ENCODE measurements around the gene ST8SIA4.

Gene ST8SIA4

DNA sequence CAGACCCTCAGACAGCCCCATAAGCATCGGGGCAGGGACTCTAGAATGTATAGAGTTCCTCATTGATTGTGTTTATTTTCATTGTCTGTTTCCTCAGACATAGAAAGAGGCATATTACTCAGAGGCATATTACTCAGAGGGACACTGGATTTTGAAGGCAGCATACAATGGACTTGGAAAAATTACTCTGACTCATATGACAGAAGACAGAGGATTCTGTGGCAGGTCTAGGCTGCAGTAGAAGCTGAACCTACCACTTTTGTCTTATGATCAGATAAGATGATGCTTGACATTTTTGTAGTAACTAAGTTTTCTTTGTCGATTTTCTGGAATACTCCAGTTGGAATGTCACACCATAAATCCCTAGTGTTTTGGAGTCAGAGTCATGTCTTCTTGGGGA lies 105.2 kb downstream of the ST8SIA4 start:
- Histone ChIP-seq H3K4me3 (ENCODE audit: low read length in 2 of 2) (no peak overlapping the region), H2BK120ac (ENCODE audit: low read depth, low read length) (no peak overlapping the region), H3K23ac (ENCODE audit: low read depth, low read length, poor library complexity) (no peak overlapping the region), H3K18ac (ENCODE audit: low read length) (no peak overlapping the region), H3K36me3 (replicated peaks in 1 of 2; ENCODE audit: control insufficient read depth in 2 of 2, insufficient read depth in 2 of 2, low read length in 2 of 2) (no peaks in the 10 kb centered on the region), H3K14ac (ENCODE audit: low read length) (no peak overlapping the region), H3K4me1 (ENCODE audit: control insufficient read depth in 2 of 2, insufficient read depth in 1 of 2, low read depth in 1 of 2, low read length in 2 of 2) (peaks cover 0 to 3% of the 10 kb centered on the region in 2 donors), H3K27me3 (ENCODE audit: control insufficient read depth in 3 of 3, insufficient read depth in 3 of 3, low read depth in 1 of 3, low read length in 3 of 3) (no peaks in the 10 kb centered on the region), H3K9ac (ENCODE audit: low read depth, low read length, poor library complexity) (no peak overlapping the region), H4K91ac (ENCODE audit: low read depth, low read length, poor library complexity) (no peak overlapping the region), H2BK5ac (ENCODE audit: low read length) (no peak overlapping the region), H2AFZ (ENCODE audit: low read length) (no peak overlapping the region), H2BK15ac (ENCODE audit: low read length) (no peak overlapping the region), H2AK5ac (ENCODE audit: low read depth, low read length) (no peak overlapping the region), H3K79me1 (ENCODE audit: low read depth, low read length) (no peaks in the 10 kb centered on the region), H3K27ac (replicated peaks; ENCODE audit: low read length) (no peak overlapping the region), H4K8ac (ENCODE audit: low read depth, low read length) (no peak overlapping the region), H3K4ac (ENCODE audit: low read length) (no peak overlapping the region), H3K9me3 (replicated peaks in 1 of 2; ENCODE audit: control insufficient read depth in 2 of 2, insufficient read depth in 1 of 2, low read depth in 1 of 2, low read length in 2 of 2) (peaks cover 0 to 7% of the 10 kb centered on the region in 2 donors), H2BK12ac (ENCODE audit: low read length) (no peak overlapping the region), H3K4me2 (ENCODE audit: insufficient read depth, low read length, poor library complexity, severe bottlenecking) (no peak overlapping the region)
- DNase-seq (ENCODE audit: low spot score) = no peak
- no CpG with 5 or more reads among the region's 2 CpGs for WGBS, 2 donors (ENCODE audit: extremely low coverage in 2 of 2, insufficient read length in 2 of 2, insufficient replicate concordance in 1 of 2)

GRCh38 chr5:100796851-100797250 lies 106.2 kb downstream of the ST8SIA4 start:
- WGBS, 2 donors (ENCODE audit: extremely low coverage in 2 of 2, insufficient read length in 2 of 2, insufficient replicate concordance in 1 of 2) = no CpG with 5 or more reads among the region's 3 CpGs
- H2BK12ac ChIP-seq (ENCODE audit: low read length) = no peak overlapping the region
- no peak overlapping the region for H3K4me3 ChIP-seq (ENCODE audit: low read length in 2 of 2)
- H3K14ac ChIP-seq (ENCODE audit: low read length) = no peak overlapping the region
- H2BK15ac ChIP-seq (ENCODE audit: low read length) = no peak overlapping the region
- no peaks in the 10 kb centered on the region for H3K27me3 ChIP-seq (ENCODE audit: control insufficient read depth in 3 of 3, insufficient read depth in 3 of 3, low read depth in 1 of 3, low read length in 3 of 3)
- no peak overlapping the region for H3K18ac ChIP-seq (ENCODE audit: low read length)
- H3K27ac ChIP-seq (replicated peaks; ENCODE audit: low read length) = no peak overlapping the region
- no peak overlapping the region for H3K9ac ChIP-seq (ENCODE audit: low read depth, low read length, poor library complexity)
- no peak overlapping the region for H4K91ac ChIP-seq (ENCODE audit: low read depth, low read length, poor library complexity)
- H3K4ac ChIP-seq (ENCODE audit: low read length) = no peak overlapping the region
- H3K79me1 ChIP-seq (ENCODE audit: low read depth, low read length) = no peaks in the 10 kb centered on the region
- H3K36me3 ChIP-seq (replicated peaks in 1 of 2; ENCODE audit: control insufficient read depth in 2 of 2, insufficient read depth in 2 of 2, low read length in 2 of 2) = no peaks in the 10 kb centered on the region
- peaks cover 0 to 9% of the 10 kb centered on the region in 2 donors for H3K4me1 ChIP-seq (ENCODE audit: control insufficient read depth in 2 of 2, insufficient read depth in 1 of 2, low read depth in 1 of 2, low read length in 2 of 2)
- H2BK120ac ChIP-seq (ENCODE audit: low read depth, low read length) = no peak overlapping the region
- H2BK5ac ChIP-seq (ENCODE audit: low read length) = no peak overlapping the region
- H3K23ac ChIP-seq (ENCODE audit: low read depth, low read length, poor library complexity) = no peak overlapping the region
- DNase-seq (ENCODE audit: low spot score) = no peak
- no peak overlapping the region for H2AFZ ChIP-seq (ENCODE audit: low read length)
- no peak overlapping the region for H4K8ac ChIP-seq (ENCODE audit: low read depth, low read length)
- H3K9me3 ChIP-seq (replicated peaks in 1 of 2; ENCODE audit: control insufficient read depth in 2 of 2, insufficient read depth in 1 of 2, low read depth in 1 of 2, low read length in 2 of 2) = no peaks in the 10 kb centered on the region
- no peak overlapping the region for H2AK5ac ChIP-seq (ENCODE audit: low read depth, low read length)
- no peak overlapping the region for H3K4me2 ChIP-seq (ENCODE audit: insufficient read depth, low read length, poor library complexity, severe bottlenecking)

DNA sequence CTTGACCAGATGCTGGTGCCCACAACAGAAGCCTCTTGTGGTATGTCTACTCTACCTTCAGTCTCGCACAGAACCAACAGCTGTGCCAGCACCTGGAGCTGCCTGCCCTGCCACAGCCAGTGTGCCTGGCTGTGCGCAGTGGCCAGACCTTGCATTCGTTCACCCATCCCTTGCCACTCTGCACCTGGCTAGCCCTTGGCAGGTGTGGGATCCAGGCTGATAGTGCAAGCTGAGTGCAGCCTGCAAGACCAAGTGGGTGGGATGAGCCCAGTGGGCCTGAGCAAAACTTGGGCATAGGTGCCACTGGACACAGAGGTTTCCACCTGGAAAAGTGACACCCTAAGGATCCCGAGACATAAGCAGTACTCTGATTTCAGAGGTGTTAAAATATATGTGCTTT lies 108.2 kb downstream of the ST8SIA4 start:
- peak overlapping the region; percentile 6 for H3K18ac ChIP-seq (ENCODE audit: low read length)
- H2BK15ac ChIP-seq (ENCODE audit: low read length) = no peak overlapping the region
- H2BK12ac ChIP-seq (ENCODE audit: low read length) = no peak overlapping the region
- no peak overlapping the region for H4K8ac ChIP-seq (ENCODE audit: low read depth, low read length)
- no peak overlapping the region for H3K23ac ChIP-seq (ENCODE audit: low read depth, low read length, poor library complexity)
- H2BK5ac ChIP-seq (ENCODE audit: low read length) = no peak overlapping the region
- H4K91ac ChIP-seq (ENCODE audit: low read depth, low read length, poor library complexity) = no peak overlapping the region
- no CpG with 5 or more reads among the region's 4 CpGs for WGBS, 2 donors (ENCODE audit: extremely low coverage in 2 of 2, insufficient read length in 2 of 2, insufficient replicate concordance in 1 of 2)
- no peak overlapping the region for H3K27ac ChIP-seq (replicated peaks; ENCODE audit: low read length)
- peaks cover 2 to 20% of the 10 kb centered on the region in 2 donors for H3K4me1 ChIP-seq (ENCODE audit: control insufficient read depth in 2 of 2, insufficient read depth in 1 of 2, low read depth in 1 of 2, low read length in 2 of 2)
- H3K4ac ChIP-seq (ENCODE audit: low read length) = no peak overlapping the region
- H3K4me2 ChIP-seq (ENCODE audit: insufficient read depth, low read length, poor library complexity, severe bottlenecking) = no peak overlapping the region
- no peak overlapping the region for H2BK120ac ChIP-seq (ENCODE audit: low read depth, low read length)
- H2AFZ ChIP-seq (ENCODE audit: low read length) = no peak overlapping the region
- no peak overlapping the region for H2AK5ac ChIP-seq (ENCODE audit: low read depth, low read length)
- no peaks in the 10 kb centered on the region for H3K36me3 ChIP-seq (replicated peaks in 1 of 2; ENCODE audit: control insufficient read depth in 2 of 2, insufficient read depth in 2 of 2, low read length in 2 of 2)
- H3K79me1 ChIP-seq (ENCODE audit: low read depth, low read length) = no peaks in the 10 kb centered on the region
- no peak for DNase-seq (ENCODE audit: low spot score)
- no peak overlapping the region for H3K4me3 ChIP-seq (ENCODE audit: low read length in 2 of 2)
- no peaks in the 10 kb centered on the region for H3K27me3 ChIP-seq (ENCODE audit: control insufficient read depth in 3 of 3, insufficient read depth in 3 of 3, low read depth in 1 of 3, low read length in 3 of 3)
- no peak overlapping the region for H3K9ac ChIP-seq (ENCODE audit: low read depth, low read length, poor library complexity)
- no peaks in the 10 kb centered on the region for H3K9me3 ChIP-seq (replicated peaks in 1 of 2; ENCODE audit: control insufficient read depth in 2 of 2, insufficient read depth in 1 of 2, low read depth in 1 of 2, low read length in 2 of 2)
- H3K14ac ChIP-seq (ENCODE audit: low read length) = no peak overlapping the region

- H3K9me3 ChIP-seq (replicated peaks in 1 of 2; ENCODE audit: control insufficient read depth in 2 of 2, insufficient read depth in 1 of 2, low read depth in 1 of 2, low read length in 2 of 2) = no peaks in the 10 kb centered on the region
These were observed 108.9 kb downstream of the ST8SIA4 start for GRCh38 chr5:100794218-100794617.

More at GRCh38 chr5:100794218-100794617, 108.9 kb downstream of the ST8SIA4 start:
- Histone ChIP-seq H2BK12ac (ENCODE audit: low read length) (no peak overlapping the region), H3K36me3 (replicated peaks in 1 of 2; ENCODE audit: control insufficient read depth in 2 of 2, insufficient read depth in 2 of 2, low read length in 2 of 2) (no peaks in the 10 kb centered on the region), H3K27ac (replicated peaks; ENCODE audit: low read length) (no peak overlapping the region), H3K18ac (ENCODE audit: low read length) (peak overlapping the region; percentile 54), H4K8ac (ENCODE audit: low read depth, low read length) (no peak overlapping the region), H2AK5ac (ENCODE audit: low read depth, low read length) (no peak overlapping the region), H3K14ac (ENCODE audit: low read length) (no peak overlapping the region), H2BK120ac (ENCODE audit: low read depth, low read length) (no peak overlapping the region), H2BK5ac (ENCODE audit: low read length) (no peak overlapping the region), H4K91ac (ENCODE audit: low read depth, low read length, poor library complexity) (no peak overlapping the region), H3K79me1 (ENCODE audit: low read depth, low read length) (no peaks in the 10 kb centered on the region), H3K9ac (ENCODE audit: low read depth, low read length, poor library complexity) (peak overlapping the region; percentile 45), H2AFZ (ENCODE audit: low read length) (no peak overlapping the region), H3K4me2 (ENCODE audit: insufficient read depth, low read length, poor library complexity, severe bottlenecking) (no peak overlapping the region), H3K4me3 (ENCODE audit: low read length in 2 of 2) (no peak overlapping the region), H3K4me1 (ENCODE audit: control insufficient read depth in 2 of 2, insufficient read depth in 1 of 2, low read depth in 1 of 2, low read length in 2 of 2) (peaks cover 5 to 25% of the 10 kb centered on the region in 2 donors), H3K4ac (ENCODE audit: low read length) (no peak overlapping the region), H3K23ac (ENCODE audit: low read depth, low read length, poor library complexity) (no peak overlapping the region), H2BK15ac (ENCODE audit: low read length) (no peak overlapping the region), H3K27me3 (ENCODE audit: control insufficient read depth in 3 of 3, insufficient read depth in 3 of 3, low read depth in 1 of 3, low read length in 3 of 3) (no peaks in the 10 kb centered on the region)
- no CpG with 5 or more reads among the region's 3 CpGs for WGBS, 2 donors (ENCODE audit: extremely low coverage in 2 of 2, insufficient read length in 2 of 2, insufficient replicate concordance in 1 of 2)
- no peak for DNase-seq (ENCODE audit: low spot score)

All from neuronal stem cell (in vitro differentiated cells).